Heart right ventricle (tissue), 16 donors: ENCODE results near the gene NKAPL. TPM values are rescaled to one million over a fixed set of nuclear protein-coding genes. Genes with fewer than 3 reads are reported as not detected.
A peak's percentile ranks its signal among the peaks of the same experiment; 100 is the strongest.

ENCODE experiments used
- ATAC-seq, 8 donors: fragments of 200-7000 bp; cut with Tn5 transposase; one replicate each; pipeline ENCODE4 v1.9.1; 2020; ENCODE audit warnings: mild to moderate bottlenecking in 8 of 8, moderate library complexity in 8 of 8, moderate number of reproducible peaks in 1 of 8
- DNase-seq, 2 donors: peaks; one replicate each; pipeline ENCODE4 v3.0.0-alpha.2; 2020
- H3K27ac ChIP-seq, 10 donors: fragments of 200-600 bp; sonication (generic) in 2 of 10; one replicate each; pipeline versions ENCODE4 v1.5.0 to v1.8.0; 2020 to 2022; ENCODE audit warnings: mild to moderate bottlenecking in 3 of 10
- H3K27me3 ChIP-seq, 7 donors: fragments of 200-600 bp; one replicate each; pipeline ENCODE4 v1.8.0; 2021 to 2022; ENCODE audit warnings: mild to moderate bottlenecking in 2 of 7
- H3K36me3 ChIP-seq, 9 donors: fragments of 200-600 bp; sonication (generic) in 1 of 9; one replicate each; pipeline versions ENCODE4 v1.5.0 to v1.8.0; 2020 to 2022; ENCODE audit warnings: mild to moderate bottlenecking in 2 of 9
- H3K4me1 ChIP-seq, 9 donors: fragments of 200-600 bp; sonication (generic) in 1 of 9; one replicate each; pipeline versions ENCODE4 v1.5.0 to v1.8.0; 2020 to 2022; ENCODE audit warnings: mild to moderate bottlenecking in 4 of 9
- H3K4me3 ChIP-seq, 10 donors: fragments of 200-600 bp; sonication (generic) in 2 of 10; one replicate each; pipeline versions ENCODE4 v1.5.0 to v1.8.0; 2020 to 2022; ENCODE audit warnings: mild to moderate bottlenecking in 7 of 10, moderate library complexity in 2 of 10
- H3K9me3 ChIP-seq, 11 donors: fragments of 200-600 bp in 10 of 11; sonication (generic) in 2 of 11; one replicate each; pipeline versions ENCODE4 v1.5.0 to v1.8.0; 2013 to 2022; ENCODE audit warnings: mild to moderate bottlenecking in 2 of 11, control low read depth in 1 of 11, moderate library complexity in 1 of 11
- WGBS, 2 donors: extraction: QIAGEN DNeasy Blood & Tissue Kit; methylation state at CpG; one replicate each; pipeline ENCODE4 v1.1.7; 2013; ENCODE audit warnings: inconsistent platforms in 1 of 2; 5-methylcytosine and 5-hydroxymethylcytosine counted together
- intact Hi-C, 10 donors: fragments of 100-400 bp; cut with DNase I; formaldehyde crosslinking; loops; one replicate each; pipeline versions ENCODE4 v1.11.1 to v1.14.2; 2022
- polyA plus RNA-seq, 2 donors: library from polyadenylated mRNA; stranded (reverse); fragments of 200-250 nt; gene quantifications; one replicate each; pipeline ENCODE4 v1.2.3, GENCODE V29; 2013
- total RNA-seq, 10 donors: library from RNA; stranded (reverse); fragmentation: NEBNext Ultra II Directional in 3 of 10; extraction: Animal tissue kit (Norgen Biotek cat#: 25700) in 3 of 10; gene quantifications; one replicate each; pipeline versions ENCODE4 v1.2.1 to v1.2.4, GENCODE V29; 2021 to 2023
- TF ChIP-seq, protein P1 (sequence below), 9 donors: fragments of 200-600 bp; sonication (generic) in 2 of 9; IDR thresholded peaks; one replicate each; pipeline versions ENCODE4 v1.5.0 to v1.8.0; 2021 to 2022; ENCODE audit warnings: antibody characterized with exemption in 9 of 9, mild to moderate bottlenecking in 5 of 9, moderate library complexity in 1 of 9
- donor health status: Arrhythmogenic right ventricular cardiomyopathy.
- donor health status: ischemic (EF 13 %, LVEDD 7.1; RV severe dilation, severe dysfunction).
- donor health status: healthy with polysubstance abuse.
- donor health status: DM: no; HTN: yes; CAD: no.
- donor health status: DM: no; HTN: no; CAD: no.
- donor health status: ischemic (EF 25% LVEDD 6.9; RV normal size, moderate dysfunction).
- donor health status: ischemic (EF 25% LVEDD 5.7; RV mildly dilated, moderate dysfunction).
- donor health status: healthy.
- donor health status: DM: yes; HTN: yes; CAD: no.
- donor health status: Ischemic cardiomyopathy.
- donor health status: ischemic (EF 35%, LVEDD 5.7; RV mildly dilated, moderate dysfunction).
- donor health status: nonischemic (EF 11% LVEDD 7.7; RV severe dilation, severe dysfunction).
- donor health status: DM: yes; HTN: yes; CAD: no.
- donor health status: PGD.
- donor health status: ischemic (EF 29% LVEDD 5.4; RV normal size, mild dysfunction).
- donor health status: nonischemic (EF 23%, LVEDD 6.1; RV moderate dilation, normal function).

The NKAPL gene
- total and polyA plus RNA-seq, 12 donors = 2.7 to 9.7 (median 6.7) TPM

DNA sequence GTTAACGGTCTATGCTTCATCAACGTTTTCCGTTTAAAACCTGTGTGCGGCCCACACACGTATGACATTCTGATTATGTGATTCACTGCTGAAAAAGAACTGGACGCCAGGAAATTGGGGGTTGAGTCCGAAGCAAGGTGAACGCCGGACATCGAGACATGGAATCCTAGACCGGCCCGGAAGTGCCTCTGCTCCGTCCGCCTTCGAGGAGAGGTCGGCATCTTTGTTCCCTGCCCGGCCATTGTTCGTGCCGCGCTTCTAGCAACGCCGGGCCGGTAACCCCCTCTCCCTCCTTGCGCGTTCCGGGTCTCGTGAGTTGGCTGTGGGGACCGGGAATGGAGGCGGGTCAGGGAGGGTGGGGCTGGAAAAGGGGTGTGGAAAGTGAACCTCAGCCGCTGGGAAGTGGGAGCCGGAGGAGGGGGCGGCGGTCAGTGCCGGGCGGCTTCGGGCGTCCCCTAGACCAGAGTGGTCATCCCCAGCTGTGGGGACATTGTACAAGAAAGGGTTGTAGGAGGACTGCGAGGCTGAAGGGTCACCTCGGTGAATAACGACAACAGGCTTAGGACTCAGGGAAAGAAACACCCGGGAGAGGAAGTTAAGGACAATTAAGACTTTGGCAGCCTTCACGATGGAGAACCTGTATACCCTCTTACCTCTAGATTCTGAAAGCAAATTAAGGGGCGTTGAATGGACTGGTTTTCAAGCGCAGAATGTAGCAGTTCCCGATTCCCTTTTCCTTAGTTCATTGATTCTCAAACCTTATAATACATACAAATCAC, 33.9 kb upstream of the NKAPL start, which contains the start of gene ZSCAN9:
TSS of gene ZSCAN9 (plus strand) at position 220 of the 779 bp plus-strand sequence. CDS start 1,810 bp downstream, outside the sequence.
- peaks cover 0 to 31% (median 21%) of the 10 kb centered on the region in 7 donors for H3K27me3 ChIP-seq
- ATAC-seq (peak; percentile 97 to 99 (median 98)), DNase-seq (peak; percentile 84 to 91)
- WGBS, 2 donors = 0 to 1% methylated on average over 45 of the region's 45 CpGs
- H3K4me1 ChIP-seq = peaks cover 3 to 29% (median 14%) of the 10 kb centered on the region in 9 donors
- TF ChIP-seq, protein P1, sequence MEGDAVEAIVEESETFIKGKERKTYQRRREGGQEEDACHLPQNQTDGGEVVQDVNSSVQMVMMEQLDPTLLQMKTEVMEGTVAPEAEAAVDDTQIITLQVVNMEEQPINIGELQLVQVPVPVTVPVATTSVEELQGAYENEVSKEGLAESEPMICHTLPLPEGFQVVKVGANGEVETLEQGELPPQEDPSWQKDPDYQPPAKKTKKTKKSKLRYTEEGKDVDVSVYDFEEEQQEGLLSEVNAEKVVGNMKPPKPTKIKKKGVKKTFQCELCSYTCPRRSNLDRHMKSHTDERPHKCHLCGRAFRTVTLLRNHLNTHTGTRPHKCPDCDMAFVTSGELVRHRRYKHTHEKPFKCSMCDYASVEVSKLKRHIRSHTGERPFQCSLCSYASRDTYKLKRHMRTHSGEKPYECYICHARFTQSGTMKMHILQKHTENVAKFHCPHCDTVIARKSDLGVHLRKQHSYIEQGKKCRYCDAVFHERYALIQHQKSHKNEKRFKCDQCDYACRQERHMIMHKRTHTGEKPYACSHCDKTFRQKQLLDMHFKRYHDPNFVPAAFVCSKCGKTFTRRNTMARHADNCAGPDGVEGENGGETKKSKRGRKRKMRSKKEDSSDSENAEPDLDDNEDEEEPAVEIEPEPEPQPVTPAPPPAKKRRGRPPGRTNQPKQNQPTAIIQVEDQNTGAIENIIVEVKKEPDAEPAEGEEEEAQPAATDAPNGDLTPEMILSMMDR (IDR thresholded peaks at IDR 0.05) = no peak
- H3K27ac ChIP-seq = peak within 1 kb of the TSS in 9 of 10 donors; percentile 67 to 88 (median 81)
- intact Hi-C loops = loop anchor here in 7 of 10 donors (2.0 to 10.0 kb wide), 6 partner anchors 82 to 143 kb away; partner anchors contain the start of genes ZKSCAN8 (in 2 of the 7) and ZNF165 (in 1 of the 7)
- no peaks in the 10 kb centered on the region for H3K9me3 ChIP-seq
- H3K36me3 ChIP-seq = peaks cover 0 to 36% (median 30%) of the 10 kb centered on the region in 9 donors
- H3K4me3 ChIP-seq = peak within 1 kb of the TSS; percentile 41 to 87 (median 78)

DNA sequence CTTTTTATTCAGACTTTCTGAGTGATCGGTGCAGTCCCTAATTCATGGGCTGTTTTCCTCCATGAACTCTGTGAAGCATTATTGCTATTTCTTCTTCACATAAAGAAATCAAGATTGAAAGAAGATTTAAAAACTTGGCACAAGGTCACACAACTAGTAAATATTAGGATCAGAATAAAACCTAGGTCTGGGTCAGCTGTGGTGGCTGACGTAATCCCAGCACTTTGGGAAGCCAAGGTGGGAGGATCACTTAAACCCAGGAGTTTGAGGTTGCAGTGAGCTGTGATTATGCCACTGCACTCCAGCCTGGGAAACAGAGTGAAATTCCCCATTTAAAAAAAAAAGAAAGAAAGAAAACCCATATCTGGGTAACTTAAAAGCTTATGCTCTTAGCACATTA, 32.6 kb upstream of the NKAPL start:
- H3K4me3 ChIP-seq = peak overlapping the region in 1 of 10 donors; percentile 86
- DNase-seq = no peak
- 89 to 94% methylated on average over 2 of the region's 2 CpGs for WGBS, 2 donors
- no peaks in the 10 kb centered on the region for H3K9me3 ChIP-seq
- peaks cover 0 to 48% (median 36%) of the 10 kb centered on the region in 9 donors for H3K36me3 ChIP-seq
- H3K4me1 ChIP-seq = peaks cover 3 to 29% (median 14%) of the 10 kb centered on the region in 9 donors
- intact Hi-C loops = loop anchor here in 6 of 10 donors (5.0 to 10.0 kb wide), 5 partner anchors 84 to 144 kb away; partner anchors contain the start of genes ZKSCAN8 (in 2 of the 6) and ZNF165 (in 1 of the 6)
- no peak for ATAC-seq
- peaks cover 0 to 19% (median 9%) of the 10 kb centered on the region in 7 donors for H3K27me3 ChIP-seq
- no peak overlapping the region for H3K27ac ChIP-seq
- TF ChIP-seq, protein P1 (IDR thresholded peaks at IDR 0.05) = no peak

DNA sequence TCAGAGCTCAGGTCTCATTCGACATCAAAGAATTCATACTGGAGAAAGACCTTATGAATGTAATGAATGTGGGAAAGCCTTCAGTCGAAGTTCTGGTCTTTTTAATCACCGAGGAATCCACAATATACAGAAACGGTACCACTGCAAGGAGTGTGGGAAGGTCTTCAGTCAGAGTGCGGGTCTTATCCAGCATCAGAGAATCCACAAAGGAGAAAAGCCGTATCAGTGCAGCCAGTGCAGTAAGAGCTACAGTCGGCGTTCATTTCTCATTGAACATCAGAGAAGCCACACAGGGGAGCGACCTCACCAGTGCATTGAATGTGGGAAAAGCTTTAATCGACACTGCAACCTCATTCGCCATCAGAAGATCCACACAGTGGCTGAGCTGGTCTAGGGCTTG, 26.3 kb upstream of the NKAPL start:
- DNase-seq (no peak), ATAC-seq (no peak)
- Histone ChIP-seq H3K36me3 (peaks cover 0 to 80% (median 42%) of the 10 kb centered on the region in 9 donors), H3K4me3 (no peak overlapping the region), H3K27me3 (no peaks in the 10 kb centered on the region), H3K27ac (no peak overlapping the region), H3K4me1 (peaks cover 0 to 12% (median 0%) of the 10 kb centered on the region in 9 donors), H3K9me3 (no peaks in the 10 kb centered on the region)
- intact Hi-C loops = no loop called here
- WGBS, 2 donors = 97 to 98% methylated on average over 11 of the region's 11 CpGs
- TF ChIP-seq, protein P1 (IDR thresholded peaks at IDR 0.05) = no peak

DNA sequence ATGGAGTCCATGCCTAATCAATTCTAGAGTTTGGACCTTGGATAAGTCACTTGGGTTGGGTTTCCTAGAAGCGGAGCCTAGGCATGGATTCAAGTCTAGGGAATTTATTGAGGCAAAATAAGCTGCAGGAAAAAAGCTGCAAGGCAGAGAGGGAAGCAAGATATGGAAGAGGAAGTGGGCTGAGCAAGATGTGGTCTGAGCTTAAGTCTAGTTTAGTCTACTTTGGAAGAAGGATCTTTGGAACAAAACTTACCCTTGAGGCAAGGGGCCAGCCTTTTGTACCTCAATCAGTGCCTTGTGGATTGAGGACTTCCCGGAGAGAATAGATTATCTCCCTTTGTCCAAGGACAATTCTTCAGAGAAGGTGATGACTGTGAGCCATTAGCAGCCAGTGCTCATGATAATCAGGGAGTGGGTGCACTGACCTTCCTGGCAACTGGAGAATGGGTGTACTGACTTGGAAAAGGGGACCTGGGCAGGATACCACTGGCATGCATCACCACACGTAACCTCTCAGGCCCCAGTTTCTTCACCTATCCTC, 23.1 kb upstream of the NKAPL start:
- DNase-seq (no peak), ATAC-seq (no peak)
- H3K4me1 ChIP-seq = peaks cover 0 to 12% (median 0%) of the 10 kb centered on the region in 9 donors
- no peak overlapping the region for H3K27ac ChIP-seq
- peaks cover 0 to 60% (median 13%) of the 10 kb centered on the region in 9 donors for H3K36me3 ChIP-seq
- H3K9me3 ChIP-seq = no peaks in the 10 kb centered on the region
- 86 to 88% methylated on average over 3 of the region's 3 CpGs for WGBS, 2 donors
- H3K27me3 ChIP-seq = no peaks in the 10 kb centered on the region
- H3K4me3 ChIP-seq = no peak overlapping the region
- intact Hi-C loops = no loop called here
- TF ChIP-seq, protein P1 (IDR thresholded peaks at IDR 0.05) = no peak
